Nephron progenitor cell (in vitro differentiated cells): Measurements from ENCODE around the gene ABHD2.

Source experiments
- DNase-seq: peaks from one replicate; pipeline ENCODE4 v3.0.0; 2021
- H3K27ac Mint-ChIP-seq: 2 replicates; pipeline ENCODE4 v1.8.0; 2021; ENCODE audit warnings: mild to moderate bottlenecking, moderate library complexity, mixed read lengths
- H3K27me3 Mint-ChIP-seq: 2 replicates; pipeline ENCODE4 v1.8.0; 2021; ENCODE audit warnings: mild to moderate bottlenecking, low read depth, mixed read lengths; ENCODE audit not compliant: poor library complexity
- H3K36me3 Mint-ChIP-seq: 2 replicates; pipeline ENCODE4 v1.8.0; 2021; ENCODE audit warnings: low read depth, mixed read lengths
- H3K4me1 Mint-ChIP-seq: 2 replicates; pipeline ENCODE4 v1.8.0; 2021; ENCODE audit warnings: mixed read lengths
- H3K4me3 Mint-ChIP-seq: 2 replicates; pipeline ENCODE4 v1.8.0; 2021; ENCODE audit warnings: mild to moderate bottlenecking, moderate library complexity, mixed read lengths
- H3K9me3 Mint-ChIP-seq: 2 replicates; pipeline ENCODE4 v1.8.0; 2021; ENCODE audit warnings: mild to moderate bottlenecking, moderate library complexity, mixed read lengths
- CTCF ChIP-seq: fragments of 200-600 bp; sonication (generic); IDR thresholded peaks from 2 replicates; pipeline ENCODE4 v1.5.0; 2021; ENCODE audit warnings: antibody characterized with exemption

The ABHD2 gene

GRCh38 chr15:89161666-89162065 lies 73.4 kb downstream of the ABHD2 start:
- no peak for TF ChIP-seq CTCF
- H3K4me3 Mint-ChIP-seq = no peak overlapping the region
- no peak overlapping the region for H3K27ac Mint-ChIP-seq
- H3K27me3 Mint-ChIP-seq = no peaks in the 10 kb centered on the region
- H3K4me1 Mint-ChIP-seq = peaks cover 26% of the 10 kb centered on the region
- peaks cover 22% of the 10 kb centered on the region for H3K36me3 Mint-ChIP-seq
- H3K9me3 Mint-ChIP-seq = no peaks in the 10 kb centered on the region
- no peak for DNase-seq

- Mint-ChIP-seq H3K4me3 (no peak overlapping the region), H3K4me1 (peaks cover 26% of the 10 kb centered on the region), H3K9me3 (no peaks in the 10 kb centered on the region), H3K36me3 (peaks cover 9% of the 10 kb centered on the region), H3K27ac (no peak overlapping the region), H3K27me3 (no peaks in the 10 kb centered on the region)
- DNase-seq = no peak
- no peak for TF ChIP-seq CTCF
Measured at GRCh38 chr15:89163271-89164055, 75.2 kb downstream of the ABHD2 start.

- H3K27me3 Mint-ChIP-seq = no peaks in the 10 kb centered on the region
- H3K4me3 Mint-ChIP-seq = no peak overlapping the region
- H3K4me1 Mint-ChIP-seq = peaks cover 26% of the 10 kb centered on the region
- H3K27ac Mint-ChIP-seq = no peak overlapping the region
- H3K9me3 Mint-ChIP-seq = no peaks in the 10 kb centered on the region
- no peak for TF ChIP-seq CTCF
- peaks cover 16% of the 10 kb centered on the region for H3K36me3 Mint-ChIP-seq
- DNase-seq = no peak
Measured at GRCh38 chr15:89164712-89165211, 76.5 kb downstream of the ABHD2 start.

GRCh38 chr15:89165677-89166076 lies 77.4 kb downstream of the ABHD2 start:
- Mint-ChIP-seq H3K4me3 (no peak overlapping the region), H3K27me3 (no peaks in the 10 kb centered on the region), H3K27ac (peak overlapping the region; percentile 22), H3K4me1 (peaks cover 26% of the 10 kb centered on the region), H3K9me3 (no peaks in the 10 kb centered on the region), H3K36me3 (peaks cover 14% of the 10 kb centered on the region)
- no peak for DNase-seq
- no peak for TF ChIP-seq CTCF

GRCh38 chr15:89167267-89168176 lies 79.3 kb downstream of the ABHD2 start:
- no peaks in the 10 kb centered on the region for H3K9me3 Mint-ChIP-seq
- peaks cover 24% of the 10 kb centered on the region for H3K4me1 Mint-ChIP-seq
- H3K27ac Mint-ChIP-seq = peak overlapping the region; percentile 26
- TF ChIP-seq CTCF = no peak
- H3K27me3 Mint-ChIP-seq = no peaks in the 10 kb centered on the region
- no peak for DNase-seq
- H3K36me3 Mint-ChIP-seq = peaks cover 9% of the 10 kb centered on the region
- H3K4me3 Mint-ChIP-seq = no peak overlapping the region
